Measurements from ENCODE around the gene RIN3. TPM values are rescaled to one million over a fixed set of nuclear protein-coding genes. Genes with fewer than 3 reads are reported as not detected.

Gene RIN3
- total RNA-seq, 3 donors from 2014 or later (not counting 1 experiment from before 2014, with no cell fraction given): 248 to 289 (median 282) TPM

- peaks cover 75 to 80% of the 10 kb centered on the region in 2 donors for H3K4me1 Mint-ChIP-seq
- WGBS (ENCODE audit: insufficient coverage): 43% methylated on average over 5 of the region's 5 CpGs
- Histone ChIP-seq H3K27ac (ENCODE audit: low read length) (peak overlapping the region; percentile 90), H3K4me1 (ENCODE audit: control insufficient read depth, insufficient read depth, low read length) (peaks cover 88% of the 10 kb centered on the region), H3K9me3 (ENCODE audit: control insufficient read depth, insufficient read depth, low read length) (no peaks in the 10 kb centered on the region), H3K36me3 (ENCODE audit: control insufficient read depth, insufficient read depth, low read length) (peaks cover 4% of the 10 kb centered on the region), H3K4me3 (ENCODE audit: low read length) (no peak overlapping the region), H3K27me3 (ENCODE audit: control insufficient read depth, insufficient read depth, low read length) (no peaks in the 10 kb centered on the region)
- H3K36me3 Mint-ChIP-seq: no peaks in the 10 kb centered on the region
- ATAC-seq: peak in 1 of 3 donors; percentile 13
- TF ChIP-seq CTCF (IDR thresholded peaks at IDR 0.05): no peak
- peak in 1 of 2 donors; percentile 25 for DNase-seq
- H3K9me3 Mint-ChIP-seq: peaks cover 0 to 4% of the 10 kb centered on the region in 2 donors
- peak overlapping the region; percentile 85 for H3K4me3 Mint-ChIP-seq
- H3K27ac Mint-ChIP-seq: peak overlapping the region; percentile 97 to 98
- H3K27me3 Mint-ChIP-seq (ENCODE audit: low read depth in 2 of 2): no peaks in the 10 kb centered on the region
- intact Hi-C loops (cut with micrococcal nuclease): loop anchor here (1.0 to 5.0 kb wide), 3 partner anchors 14 to 70 kb away; no protein-coding TSS in a partner anchor
Observed at GRCh38 chr14:92516966-92517506, 3.5 kb downstream of the RIN3 start.

- peak overlapping the region; percentile 90 for H3K27ac ChIP-seq (ENCODE audit: low read length)
- Mint-ChIP-seq H3K27ac (peak overlapping the region; percentile 97 to 98), H3K4me3 (peak overlapping the region; percentile 85), H3K4me1 (peaks cover 76 to 80% of the 10 kb centered on the region in 2 donors), H3K9me3 (peaks cover 0 to 4% of the 10 kb centered on the region in 2 donors), H3K27me3 (ENCODE audit: low read depth in 2 of 2) (no peaks in the 10 kb centered on the region), H3K36me3 (no peaks in the 10 kb centered on the region)
- H3K4me1 ChIP-seq (ENCODE audit: control insufficient read depth, insufficient read depth, low read length): peaks cover 87% of the 10 kb centered on the region
- H3K36me3 ChIP-seq (ENCODE audit: control insufficient read depth, insufficient read depth, low read length): peaks cover 4% of the 10 kb centered on the region
- no peaks in the 10 kb centered on the region for H3K27me3 ChIP-seq (ENCODE audit: control insufficient read depth, insufficient read depth, low read length)
- H3K4me3 ChIP-seq (ENCODE audit: low read length): no peak overlapping the region
- intact Hi-C loops (cut with micrococcal nuclease): loop anchor here (1.0 to 5.0 kb wide), 3 partner anchors 14 to 69 kb away; no protein-coding TSS in a partner anchor
- TF ChIP-seq CTCF (IDR thresholded peaks at IDR 0.05): no peak
- H3K9me3 ChIP-seq (ENCODE audit: control insufficient read depth, insufficient read depth, low read length): no peaks in the 10 kb centered on the region
- WGBS (ENCODE audit: insufficient coverage): 59% methylated on average over 2 of the region's 2 CpGs
- DNase-seq: no peak
- ATAC-seq: no peak
Observed at GRCh38 chr14:92517761-92518160, 4.2 kb downstream of the RIN3 start.

GRCh38 chr14:92519246-92520101 is 5.9 kb downstream of the RIN3 start:
- ATAC-seq (peak; percentile 32 to 55 (median 54)), DNase-seq (no peak)
- peaks cover 76 to 95% of the 10 kb centered on the region in 2 donors for H3K4me1 Mint-ChIP-seq
- H3K27ac Mint-ChIP-seq: peak overlapping the region; percentile 97 to 98
- no peaks in the 10 kb centered on the region for H3K36me3 Mint-ChIP-seq
- Histone ChIP-seq H3K27me3 (ENCODE audit: control insufficient read depth, insufficient read depth, low read length) (no peaks in the 10 kb centered on the region), H3K36me3 (ENCODE audit: control insufficient read depth, insufficient read depth, low read length) (peaks cover 4% of the 10 kb centered on the region), H3K27ac (ENCODE audit: low read length) (peak overlapping the region; percentile 90), H3K4me3 (ENCODE audit: low read length) (no peak overlapping the region), H3K9me3 (ENCODE audit: control insufficient read depth, insufficient read depth, low read length) (no peaks in the 10 kb centered on the region), H3K4me1 (ENCODE audit: control insufficient read depth, insufficient read depth, low read length) (peaks cover 96% of the 10 kb centered on the region)
- no peak for TF ChIP-seq CTCF (IDR thresholded peaks at IDR 0.05)
- no peaks in the 10 kb centered on the region for H3K27me3 Mint-ChIP-seq (ENCODE audit: low read depth in 2 of 2)
- peaks cover 0 to 4% of the 10 kb centered on the region in 2 donors for H3K9me3 Mint-ChIP-seq
- intact Hi-C loops (cut with micrococcal nuclease): loop anchor here (5.0 kb wide), 1 partner anchor 57 kb away; no protein-coding TSS in a partner anchor
- 72% methylated on average over 19 of the region's 20 CpGs for WGBS (ENCODE audit: insufficient coverage)
- peak overlapping the region; percentile 85 for H3K4me3 Mint-ChIP-seq
